GM23248 (cell line): ENCODE data around the gene MOB4.

Experiments used
- EZH2 ChIP-seq: fragments of 200-600 bp; sonication (generic); IDR thresholded peaks from 2 replicates; pipeline ENCODE4 v1.6.1; 2018; ENCODE audit warnings: antibody characterized with exemption, mild to moderate bottlenecking; ENCODE audit not compliant: insufficient read depth, poor library complexity, severe bottlenecking
- EZH2phosphoT487 ChIP-seq: fragments of 200-600 bp; sonication (generic); IDR thresholded peaks from 2 replicates; pipeline ENCODE4 v1.6.1; 2018; ENCODE audit warnings: antibody characterized with exemption, moderate library complexity, mild to moderate bottlenecking, low read depth; ENCODE audit not compliant: insufficient read depth

DNA sequence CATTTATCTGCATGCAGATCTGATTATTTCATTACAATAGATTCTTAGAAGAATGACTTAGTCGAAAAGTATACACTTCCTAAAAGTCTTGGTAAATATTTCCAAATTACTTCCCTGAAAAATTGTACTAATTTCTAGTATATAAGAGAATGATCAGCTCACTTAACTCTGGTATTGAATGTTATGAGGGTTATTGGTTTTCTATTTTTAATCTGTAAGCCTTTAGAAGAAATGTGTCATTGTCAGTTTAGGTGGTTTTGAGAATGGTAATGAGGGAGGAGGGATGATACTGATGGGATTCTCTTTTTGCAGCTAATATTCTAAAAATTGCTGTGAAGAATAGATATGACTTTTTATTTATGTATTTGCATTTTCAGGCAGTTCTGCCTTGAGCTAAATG is 23.9 kb downstream of the MOB4 start:
- TF ChIP-seq EZH2 (no peak), EZH2phosphoT487 (no peak)
